ENCODE data around the gene DUSP11.
A peak's percentile ranks its signal among the peaks of the same experiment; 100 is the strongest.
"Not testable (repeated sequence)": the region's sequence is repeated elsewhere in the genome, so short reads cannot be mapped to it uniquely, and the experiment has no call there.

Gene DUSP11

GRCh38 chr2:73770725-73771124 is 9.2 kb downstream of the DUSP11 start:
- FAIRE-seq, result no peak

GRCh38 chr2:73766994-73767393 is 12.9 kb downstream of the DUSP11 start:
- no peak for FAIRE-seq

GRCh38 chr2:73766349-73766748 is 13.6 kb downstream of the DUSP11 start:
- FAIRE-seq, result no peak

GRCh38 chr2:73764945-73765344 is 15.0 kb downstream of the DUSP11 start:
- no peak for FAIRE-seq

GRCh38 chr2:73762571-73762970 is 17.3 kb downstream of the DUSP11 start:
- no peak for FAIRE-seq

GRCh38 chr2:73759904-73760303 is 20.0 kb downstream of the DUSP11 start:
- no peak for FAIRE-seq

GRCh38 chr2:73759285-73759764 is 20.6 kb downstream of the DUSP11 start:
- no peak for FAIRE-seq

- not testable (repeated sequence) for FAIRE-seq
Observed at GRCh38 chr2:73754332-73754731, 25.6 kb downstream of the DUSP11 start.

- no peak for FAIRE-seq
Observed at GRCh38 chr2:73749314-73749713, 30.6 kb downstream of the DUSP11 start.

GRCh38 chr2:73746877-73747208 is 33.1 kb downstream of the DUSP11 start:
- FAIRE-seq, result no peak

- no peak for FAIRE-seq
Observed at GRCh38 chr2:73746015-73746876, 33.7 kb downstream of the DUSP11 start.

- FAIRE-seq, result no peak
Observed at GRCh38 chr2:73740767-73741166, 39.1 kb downstream of the DUSP11 start.

- no peak for FAIRE-seq
Observed at GRCh38 chr2:73739101-73739500, 40.8 kb downstream of the DUSP11 start.

- FAIRE-seq, result peak; percentile 97
Observed at GRCh38 chr2:73736855-73737779, 42.8 kb downstream of the DUSP11 start, which contains the start of gene TPRKB. Gene TPRKB, minus strand, starts transcription at chr2:73737345. Its CDS starts 2,776 bp downstream, at chr2:73734569.

- no peak for FAIRE-seq
Observed at GRCh38 chr2:73736378-73736777, 43.5 kb downstream of the DUSP11 start.

GRCh38 chr2:73730810-73731209 is 49.1 kb downstream of the DUSP11 start:
- no peak for FAIRE-seq

- FAIRE-seq, result no peak
Observed at GRCh38 chr2:73728711-73729110, 51.2 kb downstream of the DUSP11 start.

GRCh38 chr2:73728043-73728442 is 51.9 kb downstream of the DUSP11 start:
- no peak for FAIRE-seq

- not testable (repeated sequence) for FAIRE-seq
Observed at GRCh38 chr2:73726657-73727056, 53.2 kb downstream of the DUSP11 start.

GRCh38 chr2:73718851-73719621 is 60.9 kb downstream of the DUSP11 start:
- FAIRE-seq, result no peak

GRCh38 chr2:73718421-73718820 is 61.5 kb downstream of the DUSP11 start:
- FAIRE-seq, result no peak

- FAIRE-seq, result not testable (repeated sequence)
Observed at GRCh38 chr2:73717695-73718094, 62.2 kb downstream of the DUSP11 start.

- FAIRE-seq, result no peak
Observed at GRCh38 chr2:73717251-73717606, 62.7 kb downstream of the DUSP11 start.

Measured in G401.6 (cell line).